ENCODE measurements around the gene RFTN2.
"Not testable (repeated sequence)": the region's sequence is repeated elsewhere in the genome, so short reads cannot be mapped to it uniquely, and the experiment has no call there.

GRCh38 chr2:197696571-197696970 lies 21.2 kb upstream of the RFTN2 start:
- not testable (repeated sequence) for TF ChIP-seq CTCF (IDR thresholded peaks at IDR 0.05); POLR2A (IDR thresholded peaks at IDR 0.05; ENCODE audit: low read depth); EP300 (IDR thresholded peaks at IDR 0.05)

Data from esophagus muscularis mucosa (tissue), 4 donors.